GM23248 (cell line): Measurements from ENCODE around the gene EML4. TPM values are rescaled to one million over a fixed set of nuclear protein-coding genes. Genes with fewer than 3 reads are reported as not detected.
A peak's percentile ranks its signal among the peaks of the same experiment; 100 is the strongest.

Source experiments
- DNase-seq: peaks from one replicate; pipeline ENCODE4 v3.0.0-alpha.2; 2015
- H2AFZ ChIP-seq: fragments of 200-600 bp; sonication (generic); 2 replicates; pipeline ENCODE4 v1.6.1; 2016; ENCODE audit warnings: antibody characterized with exemption
- H3F3A ChIP-seq: fragments of 200-600 bp; sonication (generic); 2 replicates; pipeline ENCODE4 v1.6.1; 2016; ENCODE audit warnings: mild to moderate bottlenecking, antibody characterized with exemption, mixed run types; ENCODE audit not compliant: insufficient read depth
- H3K27ac ChIP-seq: fragments of 200-600 bp; sonication (generic); 2 replicates; pipeline ENCODE4 v1.5.1; 2016; ENCODE audit warnings: mild to moderate bottlenecking
- H3K27me3 ChIP-seq: fragments of 200-600 bp; sonication (generic); replicated peaks from 2 replicates; pipeline ENCODE4 v1.6.1; 2016; ENCODE audit warnings: mild to moderate bottlenecking; ENCODE audit not compliant: insufficient read depth
- H3K36me3 ChIP-seq: fragments of 200-600 bp; sonication (generic); 2 replicates; pipeline ENCODE4 v1.6.1; 2016; ENCODE audit warnings: low read depth, mild to moderate bottlenecking
- H3K4me1 ChIP-seq: fragments of 200-600 bp; sonication (generic); 2 replicates; pipeline ENCODE4 v1.6.1; 2016; ENCODE audit warnings: mild to moderate bottlenecking; ENCODE audit not compliant: insufficient read depth
- H3K4me2 ChIP-seq: fragments of 200-600 bp; sonication (generic); one replicate; pipeline ENCODE4 v1.6.1; 2016; ENCODE audit warnings: mild to moderate bottlenecking; ENCODE audit not compliant: unreplicated experiment
- H3K4me3 ChIP-seq: fragments of 200-600 bp; sonication (generic); 2 replicates; pipeline ENCODE4 v1.5.1; 2016; ENCODE audit warnings: mild to moderate bottlenecking
- H3K79me2 ChIP-seq: fragments of 200-600 bp; sonication (generic); 2 replicates; pipeline ENCODE4 v1.6.1; 2016; ENCODE audit warnings: mild to moderate bottlenecking; ENCODE audit not compliant: insufficient read depth
- H3K9ac ChIP-seq: fragments of 200-600 bp; sonication (generic); 2 replicates; pipeline ENCODE4 v1.6.1; 2016; ENCODE audit warnings: mild to moderate bottlenecking
- H3K9me2 ChIP-seq: fragments of 200-600 bp; sonication (generic); 2 replicates; pipeline ENCODE4 v1.6.1; 2016; ENCODE audit warnings: mixed run types, mild to moderate bottlenecking, moderate library complexity; ENCODE audit not compliant: insufficient read depth
- H3K9me3 ChIP-seq: fragments of 200-600 bp; sonication (generic); one replicate; pipeline ENCODE4 v1.6.1; 2017; ENCODE audit warnings: low read depth
- H4K20me1 ChIP-seq: fragments of 200-600 bp; sonication (generic); 2 replicates; pipeline ENCODE4 v1.6.0; 2016; ENCODE audit not compliant: insufficient read depth
- EZH2 ChIP-seq: fragments of 200-600 bp; sonication (generic); IDR thresholded peaks from 2 replicates; pipeline ENCODE4 v1.6.1; 2018; ENCODE audit warnings: antibody characterized with exemption, mild to moderate bottlenecking; ENCODE audit not compliant: insufficient read depth, poor library complexity, severe bottlenecking
- EZH2phosphoT487 ChIP-seq: fragments of 200-600 bp; sonication (generic); IDR thresholded peaks from 2 replicates; pipeline ENCODE4 v1.6.1; 2018; ENCODE audit warnings: antibody characterized with exemption, moderate library complexity, mild to moderate bottlenecking, low read depth; ENCODE audit not compliant: insufficient read depth
- WGBS, 2 experiments: methylation state at CpG; one replicate each; pipeline ENCODE4 v1.1.6; 2015 to 2017; ENCODE audit warnings: low lambda C conversion rate in 2 of 2, low coverage in 1 of 2; ENCODE audit errors: missing lambda C conversion rate in 2 of 2; 5-methylcytosine and 5-hydroxymethylcytosine counted together
- in situ Hi-C: fragments of 300-500 bp; cut with MboI; formaldehyde crosslinking; loops from 2 replicates; pipeline ENCODE4 v1.15.0; 2020
- polyA plus RNA-seq: library from polyadenylated mRNA; unstranded; fragments of >200 nt; fragmentation: Nextera tagmentation; extraction: Ambion mirVana; gene quantifications from 2 replicates; pipeline ENCODE4 v1.2.1, GENCODE V29; 2016
- total RNA-seq: library from RNA; depleted of rRNA; stranded (reverse); fragments of >200 nt; shearing (Covaris generic); gene quantifications from 2 replicates; pipeline ENCODE4 v1.2.3, GENCODE V29; 2014

Gene EML4
- total and polyA plus RNA-seq, 2 experiments from 2014 or later: 19.3 to 21.7 TPM

- in situ Hi-C loops: no loop called here
Observed at GRCh38 chr2:42350434-42351063, 181.4 kb downstream of the EML4 start.

GRCh38 chr2:42351864-42352263 is 182.7 kb downstream of the EML4 start:
- 89 to 90% methylated on average over 5 of the region's 5 CpGs for WGBS, 2 experiments
- in situ Hi-C loops: no loop called here

More at GRCh38 chr2:42350434-42351063, 181.4 kb downstream of the EML4 start:
- DNase-seq: no peak
- H3K36me3 ChIP-seq: peaks cover 16% of the 10 kb centered on the region; the same call in 1 of the 2 replicates
- no peaks in the 10 kb centered on the region for H3K4me1 ChIP-seq
- H3K4me3 ChIP-seq: no peak overlapping the region
- WGBS, 2 experiments: 52 to 72% methylated on average over 3 of the region's 3 CpGs
- H3K27ac ChIP-seq: no peak overlapping the region
- no peak overlapping the region for H3K4me2 ChIP-seq
- TF ChIP-seq EZH2phosphoT487 (no peak), EZH2 (no peak)
- H3K9me3 ChIP-seq: no peaks in the 10 kb centered on the region
- H3K9me2 ChIP-seq: no peaks in the 10 kb centered on the region
- peaks cover 100% of the 10 kb centered on the region for H3K79me2 ChIP-seq
- H4K20me1 ChIP-seq: 0 out of 2 replicates have a peak, but pooled peaks cover 8% of the 10 kb centered on the region
- no peaks in the 10 kb centered on the region for H3K27me3 ChIP-seq
- no peak overlapping the region for H3K9ac ChIP-seq
- no peak overlapping the region for H2AFZ ChIP-seq
- H3F3A ChIP-seq: no peaks in the 10 kb centered on the region

GRCh38 chr2:42353792-42354429 is 184.8 kb downstream of the EML4 start:
- Histone ChIP-seq H3F3A (no peaks in the 10 kb centered on the region), H3K27me3 (no peaks in the 10 kb centered on the region), H3K36me3 (peaks cover 14% of the 10 kb centered on the region; the same call in 1 of the 2 replicates), H3K4me2 (no peak overlapping the region), H3K27ac (no peak overlapping the region), H3K9me2 (no peaks in the 10 kb centered on the region), H3K79me2 (peaks cover 100% of the 10 kb centered on the region), H2AFZ (no peak overlapping the region), H3K4me1 (0 out of 2 replicates have a peak, but pooled peaks cover 8% of the 10 kb centered on the region), H3K9ac (no peak overlapping the region), H4K20me1 (peaks cover 16% of the 10 kb centered on the region; the same call in 1 of the 2 replicates), H3K4me3 (no peak overlapping the region), H3K9me3 (no peaks in the 10 kb centered on the region)
- in situ Hi-C loops: no loop called here
- DNase-seq: peak; percentile 20
- TF ChIP-seq EZH2phosphoT487 (no peak), EZH2 (no peak)
- 76% methylated on average over 5 of the region's 5 CpGs for WGBS, 2 experiments

More at GRCh38 chr2:42351864-42352263, 182.7 kb downstream of the EML4 start:
- Histone ChIP-seq H3K9ac (no peak overlapping the region), H3K27me3 (no peaks in the 10 kb centered on the region), H3K9me2 (no peaks in the 10 kb centered on the region), H3K4me2 (no peak overlapping the region), H3K4me1 (no peaks in the 10 kb centered on the region), H3K4me3 (no peak overlapping the region), H3K79me2 (peaks cover 100% of the 10 kb centered on the region), H2AFZ (no peak overlapping the region), H3F3A (no peaks in the 10 kb centered on the region), H3K9me3 (no peaks in the 10 kb centered on the region), H3K36me3 (peaks cover 16% of the 10 kb centered on the region; the same call in 1 of the 2 replicates), H3K27ac (no peak overlapping the region), H4K20me1 (0 out of 2 replicates have a peak, but pooled peaks cover 8% of the 10 kb centered on the region)
- TF ChIP-seq EZH2 (no peak), EZH2phosphoT487 (no peak)
- no peak for DNase-seq

- H3K9ac ChIP-seq: peak overlapping the region; percentile 98
- no peaks in the 10 kb centered on the region for H3K27me3 ChIP-seq
- H3F3A ChIP-seq: no peaks in the 10 kb centered on the region
- H2AFZ ChIP-seq: peak overlapping the region; percentile 74
- H3K9me2 ChIP-seq: no peaks in the 10 kb centered on the region
- peak overlapping the region; percentile 98 for H3K4me2 ChIP-seq
- DNase-seq: peak; percentile 46
- 0 out of 2 replicates have a peak, but pooled peaks cover 21% of the 10 kb centered on the region for H3K4me1 ChIP-seq
- no peaks in the 10 kb centered on the region for H3K36me3 ChIP-seq
- H3K27ac ChIP-seq: peak overlapping the region; percentile 93
- H4K20me1 ChIP-seq: peaks cover 8% of the 10 kb centered on the region; the same call in 1 of the 2 replicates
- in situ Hi-C loops: no loop called here
- peak overlapping the region; percentile 93 for H3K4me3 ChIP-seq
- H3K9me3 ChIP-seq: no peaks in the 10 kb centered on the region
- no peak for TF ChIP-seq EZH2phosphoT487
- TF ChIP-seq EZH2: no peak
- WGBS, 2 experiments: 42 to 47% methylated on average over 6 of the region's 6 CpGs
- peaks cover 66% of the 10 kb centered on the region for H3K79me2 ChIP-seq
Observed at GRCh38 chr2:42359304-42359964, 190.3 kb downstream of the EML4 start.
